WTC11 (cell line): Measurements from ENCODE around the gene EYA2. TPM values are rescaled to one million over a fixed set of nuclear protein-coding genes. Genes with fewer than 3 reads are reported as not detected.

Experiments
- ATAC-seq: fragments of 200-7000 bp; cut with Tn5 transposase; 2 replicates; pipeline ENCODE4 v1.10.0; 2021; ENCODE audit warnings: mild to moderate bottlenecking, moderate library complexity
- CTCF ChIA-PET: fragments of 300-600 bp; sonication (Branson Sonifier 250); formaldehyde crosslinking; loops from one replicate; lab custom pipeline; 2021; ENCODE audit warnings: antibody characterized with exemption; lab: Charles Lee
- POLR2A ChIA-PET: fragments of 350-600 bp; sonication (Branson Sonifier 250); formaldehyde crosslinking; loops from one replicate; lab custom pipeline; 2021; ENCODE audit warnings: antibody characterized with exemption; lab: Charles Lee
- DNase-seq: peaks from one replicate; pipeline ENCODE4 v3.0.0; 2021; ENCODE audit warnings: low spot score
- H3K27ac Mint-ChIP-seq: 2 replicates; pipeline ENCODE4 v1.8.0; 2021; ENCODE audit warnings: mixed read lengths
- H3K27me3 Mint-ChIP-seq: 2 replicates; pipeline ENCODE4 v1.8.0; 2021; ENCODE audit warnings: low read depth, mild to moderate bottlenecking, moderate library complexity, mixed read lengths
- H3K36me3 Mint-ChIP-seq: 2 replicates; pipeline ENCODE4 v1.8.0; 2021; ENCODE audit warnings: mixed read lengths
- H3K4me1 Mint-ChIP-seq: 2 replicates; pipeline ENCODE4 v1.8.0; 2022; ENCODE audit warnings: mixed read lengths
- H3K4me3 Mint-ChIP-seq: 2 replicates; pipeline ENCODE4 v1.8.0; 2021; ENCODE audit warnings: mild to moderate bottlenecking, moderate library complexity, mixed read lengths
- H3K9me3 Mint-ChIP-seq: 2 replicates; pipeline ENCODE4 v1.8.0; 2021; ENCODE audit warnings: mixed read lengths
- CBFB ChIP-seq: sonication (generic); formaldehyde crosslinking; IDR thresholded peaks from 2 replicates; pipeline ENCODE4 v1.8.1; 2022; ENCODE audit warnings: mild to moderate bottlenecking, low read depth, missing genetic modification reagents
- E2F1 ChIP-seq: sonication (generic); formaldehyde crosslinking; IDR thresholded peaks from 2 replicates; pipeline ENCODE4 v1.8.0; 2022; ENCODE audit warnings: mild to moderate bottlenecking, missing genetic modification reagents
- E2F4 ChIP-seq: sonication (generic); formaldehyde crosslinking; IDR thresholded peaks from 2 replicates; pipeline ENCODE4 v1.8.1; 2022; ENCODE audit warnings: low read depth, mild to moderate bottlenecking, moderate library complexity, missing genetic modification reagents, borderline replicate concordance
- FOXJ3 ChIP-seq: sonication (generic); formaldehyde crosslinking; IDR thresholded peaks from 2 replicates; pipeline ENCODE4 v1.9.0; 2021; ENCODE audit warnings: missing genetic modification reagents, mild to moderate bottlenecking, borderline replicate concordance
- JUN ChIP-seq: sonication (generic); formaldehyde crosslinking; IDR thresholded peaks from 2 replicates; pipeline ENCODE4 v1.8.0; 2023; ENCODE audit warnings: mild to moderate bottlenecking, missing genetic modification reagents
- MYBL2 ChIP-seq: sonication (generic); formaldehyde crosslinking; IDR thresholded peaks from 2 replicates; pipeline ENCODE4 v1.8.1; 2023; ENCODE audit warnings: mild to moderate bottlenecking, moderate library complexity, missing genetic modification reagents
- NFYB ChIP-seq: sonication (generic); formaldehyde crosslinking; conservative IDR thresholded peaks from 2 replicates; pipeline ENCODE4 v1.8.0; 2022; ENCODE audit warnings: low read depth, missing genetic modification reagents
- NR1H2 ChIP-seq: sonication (generic); formaldehyde crosslinking; IDR thresholded peaks from 2 replicates; pipeline ENCODE4 v1.9.0; 2021; ENCODE audit warnings: mild to moderate bottlenecking, moderate library complexity, missing genetic modification reagents
- NR3C1 ChIP-seq: sonication (generic); formaldehyde crosslinking; conservative IDR thresholded peaks from 2 replicates; pipeline ENCODE4 v1.8.1; 2023; ENCODE audit warnings: low read depth, mild to moderate bottlenecking, missing genetic modification reagents
- PRRX2 ChIP-seq: fragments of 250-450 bp; sonication (Bioruptor Pico); IDR thresholded peaks from 2 replicates; pipeline ENCODE4 v1.8.0; 2021; ENCODE audit warnings: mild to moderate bottlenecking
- SMAD4 ChIP-seq: sonication (generic); formaldehyde crosslinking; IDR thresholded peaks from 2 replicates; pipeline ENCODE4 v1.8.0; 2022; ENCODE audit warnings: mild to moderate bottlenecking, missing genetic modification reagents
- SOX15 ChIP-seq: fragments of 250-450 bp; sonication (Bioruptor Pico); IDR thresholded peaks from 2 replicates; pipeline ENCODE4 v1.9.0; 2021; ENCODE audit warnings: mild to moderate bottlenecking
- TEAD1 ChIP-seq: sonication (generic); formaldehyde crosslinking; IDR thresholded peaks from 2 replicates; pipeline ENCODE4 v1.8.0; 2022; ENCODE audit warnings: mild to moderate bottlenecking, missing genetic modification reagents
- ZNF138 ChIP-seq: sonication (generic); formaldehyde crosslinking; conservative IDR thresholded peaks from 2 replicates; pipeline ENCODE4 v1.8.1; 2022; ENCODE audit warnings: mild to moderate bottlenecking, moderate library complexity, missing genetic modification reagents
- ZNF232 ChIP-seq: sonication (generic); formaldehyde crosslinking; IDR thresholded peaks from 2 replicates; pipeline ENCODE4 v1.8.0; 2022; ENCODE audit warnings: mild to moderate bottlenecking, missing genetic modification reagents
- ZNF281 ChIP-seq: sonication (generic); formaldehyde crosslinking; IDR thresholded peaks from 2 replicates; pipeline ENCODE4 v1.8.0; 2023; ENCODE audit warnings: mild to moderate bottlenecking, missing genetic modification reagents
- ZNF423 ChIP-seq: fragments of 250-450 bp; sonication (Bioruptor Pico); IDR thresholded peaks from 2 replicates; pipeline ENCODE4 v2.1.2; 2022; ENCODE audit warnings: mild to moderate bottlenecking, moderate library complexity
- ZNF671 ChIP-seq: fragments of 250-450 bp; sonication (Bioruptor Pico); IDR thresholded peaks from 2 replicates; pipeline ENCODE4 v1.8.0; 2021; ENCODE audit warnings: mild to moderate bottlenecking
- total RNA-seq: library from RNA; stranded (reverse); gene quantifications from 3 replicates; pipeline ENCODE4 v1.2.3, GENCODE V29; 2021
- TF ChIP-seq, protein P1 (sequence below): sonication (generic); formaldehyde crosslinking; IDR thresholded peaks from 2 replicates; pipeline ENCODE4 v1.8.0; 2022; ENCODE audit warnings: missing genetic modification reagents
- TF ChIP-seq, protein P2 (sequence below): sonication (generic); formaldehyde crosslinking; IDR thresholded peaks from 2 replicates; pipeline ENCODE4 v1.8.1; 2022; ENCODE audit warnings: missing genetic modification reagents, borderline replicate concordance

Gene EYA2
- total RNA-seq, 1 experiment from 2014 or later, result 1.5 TPM

DNA sequence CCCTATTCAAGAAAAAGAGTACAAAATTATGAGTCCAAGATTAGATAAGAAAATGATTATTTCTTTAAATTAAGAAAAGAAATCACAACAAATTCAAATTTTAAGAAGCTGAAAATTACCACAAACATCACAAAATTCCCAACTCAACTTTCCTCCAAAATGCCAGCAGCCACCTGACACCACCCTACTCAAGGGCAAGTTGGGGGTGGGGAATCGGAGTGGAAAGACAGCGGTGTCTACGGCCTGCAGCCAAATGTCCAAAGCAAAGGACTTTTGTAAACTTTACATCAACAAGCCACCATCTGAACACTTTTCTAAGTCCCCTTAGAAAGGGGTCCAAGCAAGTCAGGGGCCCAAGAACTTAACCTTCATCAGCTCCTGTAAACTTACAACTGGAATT, 1.6 kb upstream of the EYA2 start:
- no peak for DNase-seq
- Mint-ChIP-seq H3K4me3 (no peak overlapping the region), H3K4me1 (peaks cover 29% of the 10 kb centered on the region), H3K27ac (no peak overlapping the region), H3K36me3 (no peaks in the 10 kb centered on the region), H3K9me3 (no peaks in the 10 kb centered on the region), H3K27me3 (peaks cover 45% of the 10 kb centered on the region)
- ChIA-PET CTCF (interaction anchor here (0.8 kb wide), 1 partner anchor 73 kb away, joined by 3 read pairs; no protein-coding TSS in a partner anchor), POLR2A (interaction anchor here (0.6 to 1.1 kb wide), 2 partner anchors 249 to 418 kb away, joined by 3 to 6 read pairs; no protein-coding TSS in a partner anchor)
- no peak for ATAC-seq
- TF ChIP-seq TEAD1 (no peak), FOXJ3 (no peak), E2F1 (CRISPR knock-in tag) (no peak), SOX15 (CRISPR knock-in tag) (no peak), ZNF423 (CRISPR knock-in tag) (no peak), MYBL2 (CRISPR knock-in tag) (no peak), JUN (CRISPR knock-in tag) (no peak), E2F4 (CRISPR knock-in tag) (no peak), SMAD4 (no peak), ZNF671 (CRISPR knock-in tag) (no peak), NFYB (no peak), NR1H2 (CRISPR knock-in tag) (no peak), ZNF281 (CRISPR knock-in tag) (no peak), CBFB (no peak)
- TF ChIP-seq, protein P1, sequence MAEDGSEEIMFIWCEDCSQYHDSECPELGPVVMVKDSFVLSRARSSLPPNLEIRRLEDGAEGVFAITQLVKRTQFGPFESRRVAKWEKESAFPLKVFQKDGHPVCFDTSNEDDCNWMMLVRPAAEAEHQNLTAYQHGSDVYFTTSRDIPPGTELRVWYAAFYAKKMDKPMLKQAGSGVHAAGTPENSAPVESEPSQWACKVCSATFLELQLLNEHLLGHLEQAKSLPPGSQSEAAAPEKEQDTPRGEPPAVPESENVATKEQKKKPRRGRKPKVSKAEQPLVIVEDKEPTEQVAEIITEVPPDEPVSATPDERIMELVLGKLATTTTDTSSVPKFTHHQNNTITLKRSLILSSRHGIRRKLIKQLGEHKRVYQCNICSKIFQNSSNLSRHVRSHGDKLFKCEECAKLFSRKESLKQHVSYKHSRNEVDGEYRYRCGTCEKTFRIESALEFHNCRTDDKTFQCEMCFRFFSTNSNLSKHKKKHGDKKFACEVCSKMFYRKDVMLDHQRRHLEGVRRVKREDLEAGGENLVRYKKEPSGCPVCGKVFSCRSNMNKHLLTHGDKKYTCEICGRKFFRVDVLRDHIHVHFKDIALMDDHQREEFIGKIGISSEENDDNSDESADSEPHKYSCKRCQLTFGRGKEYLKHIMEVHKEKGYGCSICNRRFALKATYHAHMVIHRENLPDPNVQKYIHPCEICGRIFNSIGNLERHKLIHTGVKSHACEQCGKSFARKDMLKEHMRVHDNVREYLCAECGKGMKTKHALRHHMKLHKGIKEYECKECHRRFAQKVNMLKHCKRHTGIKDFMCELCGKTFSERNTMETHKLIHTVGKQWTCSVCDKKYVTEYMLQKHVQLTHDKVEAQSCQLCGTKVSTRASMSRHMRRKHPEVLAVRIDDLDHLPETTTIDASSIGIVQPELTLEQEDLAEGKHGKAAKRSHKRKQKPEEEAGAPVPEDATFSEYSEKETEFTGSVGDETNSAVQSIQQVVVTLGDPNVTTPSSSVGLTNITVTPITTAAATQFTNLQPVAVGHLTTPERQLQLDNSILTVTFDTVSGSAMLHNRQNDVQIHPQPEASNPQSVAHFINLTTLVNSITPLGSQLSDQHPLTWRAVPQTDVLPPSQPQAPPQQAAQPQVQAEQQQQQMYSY (CRISPR knock-in tag), result no peak

DNA sequence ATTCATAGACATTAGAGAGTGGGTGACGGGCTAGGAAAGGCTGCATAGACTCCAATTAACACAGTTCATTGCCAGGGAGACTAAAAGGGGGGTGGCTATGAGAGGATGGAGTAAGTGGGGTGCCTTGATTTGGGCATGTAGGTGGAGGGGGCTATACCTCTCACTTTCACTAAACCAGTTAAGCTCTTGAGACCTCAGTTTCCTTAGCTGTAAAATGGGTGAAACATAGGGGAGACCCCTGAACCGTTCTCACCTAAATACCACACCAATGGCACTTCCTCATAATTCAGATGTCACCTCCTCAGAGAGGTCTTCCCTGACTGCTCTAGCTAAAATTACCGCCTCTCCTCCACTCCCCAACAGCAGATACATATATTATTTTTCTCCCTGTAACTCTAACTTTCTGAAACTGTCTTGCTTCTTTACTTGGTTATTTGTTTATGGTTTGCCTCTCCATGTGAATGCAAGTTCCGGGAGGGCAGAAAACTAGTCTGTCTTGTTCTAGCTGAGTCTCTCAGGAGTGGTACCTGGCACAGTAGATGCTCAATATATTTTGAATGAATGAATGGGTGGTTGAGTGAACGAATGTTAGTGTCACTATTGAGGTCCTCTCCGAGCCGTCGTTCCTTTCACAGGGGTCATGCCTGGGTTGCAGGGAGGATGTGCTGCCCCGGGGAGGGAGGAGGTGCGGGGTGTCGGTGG, 615 bp upstream of the EYA2 start:
- CTCF ChIA-PET, result interaction anchor here (0.6 to 1.4 kb wide), 7 partner anchors 24 to 206 kb away, joined by 3 to 6 read pairs (median 4); no protein-coding TSS in a partner anchor
- POLR2A ChIA-PET, result interaction anchor here (0.6 to 1.1 kb wide), 2 partner anchors 145 to 248 kb away, joined by 6 read pairs; no protein-coding TSS in a partner anchor
- peak; percentile 9; the same call in 1 of the 2 replicates for ATAC-seq
- Mint-ChIP-seq H3K36me3 (no peaks in the 10 kb centered on the region), H3K4me3 (peak overlapping the region; percentile 69), H3K27me3 (peaks cover 45% of the 10 kb centered on the region), H3K4me1 (peaks cover 32% of the 10 kb centered on the region), H3K27ac (no peak overlapping the region), H3K9me3 (no peaks in the 10 kb centered on the region)
- DNase-seq, result no peak
- TF ChIP-seq ZNF671 (CRISPR knock-in tag) (no peak), PRRX2 (CRISPR knock-in tag) (no peak), MYBL2 (CRISPR knock-in tag) (no peak), ZNF232 (CRISPR knock-in tag) (no peak), NR3C1 (no peak), ZNF423 (CRISPR knock-in tag) (no peak), ZNF138 (no peak), NR1H2 (CRISPR knock-in tag) (no peak)
- TF ChIP-seq, protein P2, sequence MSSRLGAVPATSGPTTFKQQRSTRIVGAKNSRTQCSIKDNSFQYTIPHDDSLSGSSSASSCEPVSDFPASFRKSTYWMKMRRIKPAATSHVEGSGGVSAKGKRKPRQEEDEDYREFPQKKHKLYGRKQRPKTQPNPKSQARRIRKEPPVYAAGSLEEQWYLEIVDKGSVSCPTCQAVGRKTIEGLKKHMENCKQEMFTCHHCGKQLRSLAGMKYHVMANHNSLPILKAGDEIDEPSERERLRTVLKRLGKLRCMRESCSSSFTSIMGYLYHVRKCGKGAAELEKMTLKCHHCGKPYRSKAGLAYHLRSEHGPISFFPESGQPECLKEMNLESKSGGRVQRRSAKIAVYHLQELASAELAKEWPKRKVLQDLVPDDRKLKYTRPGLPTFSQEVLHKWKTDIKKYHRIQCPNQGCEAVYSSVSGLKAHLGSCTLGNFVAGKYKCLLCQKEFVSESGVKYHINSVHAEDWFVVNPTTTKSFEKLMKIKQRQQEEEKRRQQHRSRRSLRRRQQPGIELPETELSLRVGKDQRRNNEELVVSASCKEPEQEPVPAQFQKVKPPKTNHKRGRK (CRISPR knock-in tag), result no peak
